Skeletal muscle cell (primary cell): ENCODE results near the gene VPS11.

Experiments used
- DNase-seq: peaks from one replicate; pipeline ENCODE4 v3.0.0-alpha.2; 2010; ENCODE audit warnings: low read depth
- H3K4me3 ChIP-seq: 2 replicates; pipeline ENCODE4 v1.5.1; 2011; ENCODE audit warnings: low read depth, mild to moderate bottlenecking, control low read depth, low read length, moderate library complexity

VPS11 gene

GRCh38 chr11:119062779-119063178 lies 4.8 kb upstream of the VPS11 start:
- no peak for DNase-seq
- no peak overlapping the region for H3K4me3 ChIP-seq

DNA sequence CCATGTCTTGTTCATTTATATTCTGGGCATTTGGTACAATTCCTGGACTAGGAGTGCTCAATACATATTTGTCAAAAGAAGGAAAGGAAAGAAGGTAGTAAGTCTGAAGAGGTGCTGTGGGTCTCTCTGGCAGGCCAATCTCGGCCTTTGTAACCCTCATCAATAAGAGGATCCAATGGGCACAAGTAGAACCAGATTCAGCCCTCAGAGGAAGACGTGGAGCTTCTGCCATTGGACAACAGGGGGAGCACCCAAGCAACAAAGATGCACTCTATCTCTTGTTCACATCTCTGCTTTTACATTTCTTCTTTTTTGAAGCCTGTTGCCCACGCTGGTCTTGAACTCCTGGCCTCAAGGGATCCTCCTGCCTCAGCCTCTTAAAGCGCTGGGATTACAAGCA lies 2.2 kb upstream of the VPS11 start:
- H3K4me3 ChIP-seq, result no peak overlapping the region
- DNase-seq, result no peak

DNA sequence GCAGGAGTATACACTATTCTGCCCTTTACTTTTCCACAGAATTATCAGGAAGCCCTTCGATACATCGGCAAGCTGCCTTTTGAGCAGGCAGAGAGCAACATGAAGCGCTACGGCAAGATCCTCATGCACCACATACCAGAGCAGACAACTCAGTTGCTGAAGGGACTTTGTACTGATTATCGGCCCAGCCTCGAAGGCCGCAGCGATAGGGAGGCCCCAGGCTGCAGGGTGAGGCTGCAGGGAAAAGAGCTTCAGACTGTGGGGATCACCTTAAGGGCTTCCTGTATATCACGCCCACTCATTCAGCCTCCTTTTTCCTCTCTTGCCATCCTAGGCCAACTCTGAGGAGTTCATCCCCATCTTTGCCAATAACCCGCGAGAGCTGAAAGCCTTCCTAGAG lies 10.2 kb downstream of the VPS11 start:
- DNase-seq, result no peak
- no peak overlapping the region for H3K4me3 ChIP-seq

GRCh38 chr11:119078675-119079420 lies 11.2 kb downstream of the VPS11 start:
- no peak for DNase-seq
- no peak overlapping the region for H3K4me3 ChIP-seq

GRCh38 chr11:119081682-119082260 lies 14.2 kb downstream of the VPS11 start:
- no peak for DNase-seq
- H3K4me3 ChIP-seq, result no peak overlapping the region

DNA sequence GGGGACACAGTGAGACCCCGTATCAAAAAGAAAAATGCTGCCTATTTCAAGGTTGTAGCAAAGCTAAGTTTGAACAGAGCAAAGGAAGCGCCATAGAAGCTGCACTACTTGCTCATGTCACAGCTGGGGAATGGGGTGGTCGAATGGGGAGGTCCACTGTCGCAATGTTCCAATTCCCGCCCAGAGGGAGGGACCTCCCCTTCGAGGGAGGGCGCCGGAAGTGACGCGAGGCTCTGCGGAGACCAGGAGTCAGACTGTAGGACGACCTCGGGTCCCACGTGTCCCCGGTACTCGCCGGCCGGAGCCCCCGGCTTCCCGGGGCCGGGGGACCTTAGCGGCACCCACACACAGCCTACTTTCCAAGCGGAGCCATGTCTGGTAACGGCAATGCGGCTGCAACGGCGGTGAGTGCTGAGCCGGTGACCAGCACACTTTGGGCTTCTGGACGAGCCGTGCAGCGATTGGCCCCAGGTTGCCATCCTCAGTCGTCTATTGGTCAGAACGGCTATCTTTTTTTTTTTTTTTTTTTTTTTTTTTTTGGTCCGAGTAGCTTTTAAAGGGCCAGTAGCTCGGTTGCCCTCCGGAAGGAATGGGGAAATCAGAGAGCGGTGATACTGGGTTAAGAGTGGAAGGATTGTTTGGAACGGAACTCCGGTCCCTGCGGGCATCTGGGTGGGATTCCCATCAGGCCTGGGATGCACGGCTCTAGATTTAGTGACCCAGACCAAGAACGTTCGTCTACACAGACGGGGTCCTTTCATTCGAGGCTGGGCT lies 17.2 kb downstream of the VPS11 start, which contains the start of gene HMBS:
HMBS (plus strand) TSS at position 219 of the 774 bp plus-strand sequence; CDS start at position 372, 153 bp downstream.
- H3K4me3 ChIP-seq, result peak within 1 kb of the TSS; percentile 86
- DNase-seq, result peak; percentile 88

DNA sequence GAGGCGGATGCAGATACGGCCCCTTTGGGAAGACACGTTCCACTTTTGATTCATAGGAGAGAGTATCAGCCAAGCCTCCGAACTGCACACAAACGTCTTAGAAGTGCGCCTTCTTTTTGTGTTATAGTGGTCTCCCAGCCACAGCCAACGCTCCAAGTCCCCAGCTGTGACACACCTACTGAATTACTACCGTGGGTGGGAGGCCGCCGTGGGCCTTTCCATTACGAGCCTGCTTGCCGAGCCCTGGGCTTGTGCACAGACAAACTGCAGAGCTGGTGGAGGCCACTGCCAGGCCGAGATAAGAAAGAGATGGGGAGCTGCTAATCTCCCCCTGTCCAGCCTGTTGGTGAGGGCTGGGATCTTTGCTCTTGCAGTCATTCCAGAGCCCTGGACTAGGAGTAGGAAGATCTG lies 17.8 kb downstream of the VPS11 start:
- no peak for DNase-seq
- peak overlapping the region; percentile 86 for H3K4me3 ChIP-seq

DNA sequence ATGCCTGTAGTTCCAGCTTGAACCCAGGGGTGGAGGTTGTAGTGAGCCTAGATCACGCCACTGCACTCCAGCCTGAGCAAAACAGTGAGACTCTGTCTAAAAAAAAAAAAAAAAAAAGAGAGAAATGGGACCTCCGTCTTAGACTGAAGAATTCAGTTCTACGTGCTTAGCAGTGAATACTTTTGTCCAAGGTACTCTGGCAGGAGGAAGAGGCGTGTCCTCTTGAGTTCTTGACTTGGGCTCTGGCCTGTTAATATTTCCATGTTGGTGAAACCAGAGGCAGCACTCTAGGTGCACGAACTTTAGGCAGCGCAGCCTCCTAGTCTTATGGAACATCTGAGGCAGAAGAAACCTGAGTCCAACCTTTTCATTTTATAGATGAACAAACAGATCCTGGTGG lies 19.5 kb downstream of the VPS11 start:
- DNase-seq, result no peak
- no peak overlapping the region for H3K4me3 ChIP-seq

DNA sequence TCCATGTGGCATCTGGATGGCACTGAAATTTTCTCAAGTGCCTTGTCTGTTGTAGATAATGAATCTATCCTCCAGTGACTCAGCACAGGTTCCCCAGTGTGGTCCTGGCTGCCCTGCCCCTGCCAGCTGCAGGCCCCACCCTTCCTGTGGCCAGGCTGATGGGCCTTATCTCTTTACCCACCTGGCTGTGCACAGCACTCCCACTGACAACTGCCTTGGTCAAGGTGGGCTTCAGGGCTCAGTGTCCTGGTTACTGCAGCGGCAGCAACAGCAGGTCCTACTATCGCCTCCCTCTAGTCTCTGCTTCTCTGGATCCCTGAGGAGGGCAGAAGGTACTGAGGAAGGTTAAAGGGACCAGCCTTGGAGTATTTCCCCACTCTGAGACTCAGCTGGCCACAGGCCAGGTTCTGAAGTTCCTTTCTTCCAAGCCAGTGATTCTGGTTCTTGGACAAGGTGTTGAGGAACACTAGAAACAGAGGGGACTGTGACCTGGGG lies 20.2 kb downstream of the VPS11 start:
- H3K4me3 ChIP-seq, result no peak overlapping the region
- no peak for DNase-seq

- H3K4me3 ChIP-seq, result no peak overlapping the region
- no peak for DNase-seq
Observed at GRCh38 chr11:119088406-119088805, 20.8 kb downstream of the VPS11 start.

DNA sequence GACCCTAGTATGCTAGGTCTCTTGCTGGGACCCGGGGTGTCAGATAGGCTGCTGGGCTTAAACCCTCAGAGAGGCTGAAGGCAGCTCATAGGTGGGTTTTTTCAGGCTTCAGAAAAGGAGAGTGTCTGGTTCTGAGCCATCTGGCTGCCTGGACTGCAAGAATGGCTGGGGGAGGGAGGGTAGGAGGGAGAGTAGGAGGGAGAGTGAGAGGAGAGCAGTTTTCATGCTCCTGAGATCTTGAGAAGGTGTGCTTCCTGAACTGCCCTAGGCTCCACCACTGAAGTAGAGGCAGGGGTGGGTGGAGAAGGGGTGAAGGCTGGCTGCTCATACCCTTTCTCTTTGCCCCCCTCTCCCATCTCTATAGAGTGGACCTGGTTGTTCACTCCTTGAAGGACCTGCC lies 21.7 kb downstream of the VPS11 start:
- no peak for DNase-seq
- no peak overlapping the region for H3K4me3 ChIP-seq

DNA sequence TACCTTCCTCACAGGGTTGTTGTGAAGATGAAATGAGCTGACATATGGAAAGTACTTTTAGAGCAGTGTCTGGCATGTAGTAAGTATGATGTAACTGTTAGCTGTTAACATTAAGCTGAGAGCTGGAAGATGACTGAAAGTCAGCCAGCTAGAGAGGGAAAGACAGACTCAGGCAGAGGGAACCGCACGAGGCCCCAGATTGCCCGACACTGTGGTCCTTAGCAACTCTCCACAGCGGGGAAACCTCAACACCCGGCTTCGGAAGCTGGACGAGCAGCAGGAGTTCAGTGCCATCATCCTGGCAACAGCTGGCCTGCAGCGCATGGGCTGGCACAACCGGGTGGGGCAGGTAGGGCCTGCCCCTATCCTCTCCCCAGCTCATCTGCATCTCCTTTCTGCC lies 23.6 kb downstream of the VPS11 start:
- no peak overlapping the region for H3K4me3 ChIP-seq
- no peak for DNase-seq

- H3K4me3 ChIP-seq, result peak overlapping the region; percentile 62
- DNase-seq, result no peak
Observed at GRCh38 chr11:119091966-119092879, 24.6 kb downstream of the VPS11 start.

GRCh38 chr11:119092880-119093842 lies 25.5 kb downstream of the VPS11 start:
- H3K4me3 ChIP-seq, result peak overlapping the region; percentile 62
- DNase-seq, result no peak

- H3K4me3 ChIP-seq, result peak overlapping the region; percentile 62
- no peak for DNase-seq
Observed at GRCh38 chr11:119093942-119094815, 26.6 kb downstream of the VPS11 start.

DNA sequence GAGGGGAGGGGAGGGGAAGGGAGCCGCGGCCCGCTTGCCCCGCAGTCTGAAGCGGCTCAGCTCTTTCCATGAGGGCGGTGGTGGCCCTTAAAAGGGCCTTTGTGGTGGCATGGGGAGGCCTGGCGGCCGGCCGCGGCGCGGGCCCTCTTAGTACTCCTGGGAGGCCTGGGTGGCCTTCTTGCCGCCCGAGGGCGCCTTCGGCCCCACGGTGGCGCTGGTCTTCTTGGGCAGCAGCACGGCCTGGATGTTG lies 27.1 kb downstream of the VPS11 start:
- H3K4me3 ChIP-seq, result peak overlapping the region; percentile 62
- DNase-seq, result peak; percentile 54

DNA sequence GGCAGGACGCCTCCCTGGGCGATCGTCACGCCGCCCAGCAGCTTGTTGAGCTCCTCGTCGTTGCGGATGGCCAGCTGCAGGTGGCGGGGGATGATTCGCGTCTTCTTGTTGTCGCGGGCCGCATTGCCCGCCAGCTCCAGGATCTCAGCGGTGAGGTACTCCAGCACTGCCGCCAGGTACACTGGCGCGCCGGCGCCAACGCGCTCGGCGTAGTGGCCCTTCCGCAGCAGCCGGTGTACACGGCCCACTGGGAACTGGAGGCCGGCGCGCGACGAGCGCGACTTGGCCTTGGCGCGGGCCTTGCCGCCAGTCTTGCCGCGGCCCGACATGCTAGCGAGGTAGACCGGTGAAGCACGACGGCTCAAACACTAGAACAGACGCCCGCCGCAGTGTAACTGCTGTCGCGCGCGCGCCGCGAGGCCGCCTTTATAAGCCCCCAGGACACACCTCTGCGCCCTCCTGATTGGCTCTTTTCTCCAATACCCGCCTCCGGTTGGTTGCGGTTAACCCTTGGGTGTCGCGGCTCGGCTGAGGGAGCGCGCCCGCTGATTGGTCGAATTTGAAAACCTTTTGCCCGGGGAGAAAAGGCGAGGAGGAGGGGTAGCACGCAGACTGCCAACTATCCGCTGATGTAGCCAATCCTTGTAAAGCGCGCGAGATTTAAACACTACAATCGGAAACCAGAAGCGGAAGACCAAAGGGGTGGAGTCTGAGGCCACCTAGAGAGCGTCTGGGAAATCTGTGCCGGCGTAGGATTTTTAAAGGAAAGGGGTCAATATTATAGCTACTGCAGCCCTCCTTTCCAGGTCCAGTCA lies 27.7 kb downstream of the VPS11 start:
- peak; percentile 98 for DNase-seq
- H3K4me3 ChIP-seq, result peak overlapping the region; percentile 62
